Measurements from ENCODE around the gene HOXD3. TPM values are rescaled to one million over a fixed set of nuclear protein-coding genes. Genes with fewer than 3 reads are reported as not detected.

Gene HOXD3
- polyA plus RNA-seq, 1 donor (not counting 4 experiments of a cell fraction or from before 2014, with no cell fraction given), result not detected

DNA sequence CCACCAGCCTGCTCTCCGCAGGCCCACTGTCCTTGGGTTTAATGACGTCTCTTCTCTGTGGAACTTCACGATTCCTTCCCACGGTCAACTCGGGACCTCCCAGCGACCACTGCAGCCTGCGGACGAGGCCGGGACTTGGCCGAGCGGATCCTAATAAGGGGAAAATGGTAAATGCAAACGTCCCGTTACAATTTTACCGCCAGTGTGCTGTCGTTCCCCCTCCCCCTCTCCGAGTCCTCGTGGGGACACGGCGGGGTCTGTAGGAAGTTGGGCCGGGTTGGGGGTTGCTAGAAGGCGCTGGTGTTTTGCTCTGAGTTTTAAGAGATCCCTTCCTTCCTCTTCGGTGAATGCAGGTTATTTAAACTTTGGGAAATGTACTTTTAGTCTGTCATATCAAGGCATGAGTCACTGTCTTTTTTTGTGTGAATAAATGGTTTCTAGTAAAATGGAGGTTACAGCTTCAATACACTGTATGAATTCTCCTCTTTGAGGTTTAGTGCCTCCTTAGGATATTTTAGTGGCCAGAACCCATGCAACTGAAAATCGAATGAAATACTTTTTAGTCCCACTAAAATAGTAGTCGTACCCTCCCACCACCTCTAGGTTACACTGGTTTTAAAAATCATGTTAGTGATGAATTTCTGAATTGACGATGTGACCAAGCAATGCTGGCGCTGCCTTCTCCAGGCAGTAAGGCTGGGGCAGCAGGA lies 47.8 kb upstream of the HOXD3 start:
- Histone ChIP-seq H3K36me3 (ENCODE audit: control insufficient read depth in 2 of 2, extremely low read depth in 1 of 2, insufficient read depth in 2 of 2, low read length in 2 of 2) (no peaks in the 10 kb centered on the region), H3K4me3 (ENCODE audit: control insufficient read depth in 2 of 3, extremely low read depth in 1 of 3, insufficient read depth in 2 of 3, low read depth in 1 of 3, low read length in 3 of 3) (no peak overlapping the region), H3K79me2 (ENCODE audit: control insufficient read depth, insufficient read depth, low read length) (no peaks in the 10 kb centered on the region), H3K9ac (ENCODE audit: control insufficient read depth, extremely low read depth, insufficient read depth, low read length) (no peak overlapping the region), H3K4me2 (ENCODE audit: control insufficient read depth, extremely low read depth, insufficient read depth, low read depth, low read length) (no peak overlapping the region), H2AFZ (ENCODE audit: control insufficient read depth, low read length) (no peak overlapping the region), H3K4me1 (ENCODE audit: control insufficient read depth, extremely low read depth, insufficient read depth, low read length) (peaks cover 2% of the 10 kb centered on the region), H3K27me3 (ENCODE audit: control insufficient read depth, extremely low read depth, insufficient read depth, low read length) (peaks cover 95% of the 10 kb centered on the region), H4K20me1 (ENCODE audit: control insufficient read depth, extremely low read depth, insufficient read depth, low read length) (peaks cover 2% of the 10 kb centered on the region), H3K9me1 (ENCODE audit: control insufficient read depth, extremely low read depth, insufficient read depth, low read length) (no peaks in the 10 kb centered on the region), H3K27ac (ENCODE audit: control insufficient read depth, insufficient read depth, low read length) (no peak overlapping the region), H3K9me3 (ENCODE audit: control insufficient read depth, low read depth, low read length) (no peaks in the 10 kb centered on the region)
- DNase-seq (ENCODE audit: low read depth, low spot score), result no peak
- TF ChIP-seq, protein P1, sequence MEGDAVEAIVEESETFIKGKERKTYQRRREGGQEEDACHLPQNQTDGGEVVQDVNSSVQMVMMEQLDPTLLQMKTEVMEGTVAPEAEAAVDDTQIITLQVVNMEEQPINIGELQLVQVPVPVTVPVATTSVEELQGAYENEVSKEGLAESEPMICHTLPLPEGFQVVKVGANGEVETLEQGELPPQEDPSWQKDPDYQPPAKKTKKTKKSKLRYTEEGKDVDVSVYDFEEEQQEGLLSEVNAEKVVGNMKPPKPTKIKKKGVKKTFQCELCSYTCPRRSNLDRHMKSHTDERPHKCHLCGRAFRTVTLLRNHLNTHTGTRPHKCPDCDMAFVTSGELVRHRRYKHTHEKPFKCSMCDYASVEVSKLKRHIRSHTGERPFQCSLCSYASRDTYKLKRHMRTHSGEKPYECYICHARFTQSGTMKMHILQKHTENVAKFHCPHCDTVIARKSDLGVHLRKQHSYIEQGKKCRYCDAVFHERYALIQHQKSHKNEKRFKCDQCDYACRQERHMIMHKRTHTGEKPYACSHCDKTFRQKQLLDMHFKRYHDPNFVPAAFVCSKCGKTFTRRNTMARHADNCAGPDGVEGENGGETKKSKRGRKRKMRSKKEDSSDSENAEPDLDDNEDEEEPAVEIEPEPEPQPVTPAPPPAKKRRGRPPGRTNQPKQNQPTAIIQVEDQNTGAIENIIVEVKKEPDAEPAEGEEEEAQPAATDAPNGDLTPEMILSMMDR (optimal IDR thresholded peaks at IDR 0.05 in 1 of 3, IDR thresholded peaks at IDR 0.05 in 1 of 3, conservative IDR thresholded peaks at IDR 0.05 in 1 of 3; ENCODE audit: extremely low read depth in 1 of 3, insufficient read depth in 2 of 3, low read length in 3 of 3), result no peak
- TF ChIP-seq EZH2 (IDR thresholded peaks at IDR 0.05; ENCODE audit: low read length), result peak; percentile 6
- no peak for FAIRE-seq
- dilution Hi-C loops (cut with MboI; ENCODE audit: extremely low pct_ligation_motif_present, low sequenced_read_pairs), result no loop called here

DNA sequence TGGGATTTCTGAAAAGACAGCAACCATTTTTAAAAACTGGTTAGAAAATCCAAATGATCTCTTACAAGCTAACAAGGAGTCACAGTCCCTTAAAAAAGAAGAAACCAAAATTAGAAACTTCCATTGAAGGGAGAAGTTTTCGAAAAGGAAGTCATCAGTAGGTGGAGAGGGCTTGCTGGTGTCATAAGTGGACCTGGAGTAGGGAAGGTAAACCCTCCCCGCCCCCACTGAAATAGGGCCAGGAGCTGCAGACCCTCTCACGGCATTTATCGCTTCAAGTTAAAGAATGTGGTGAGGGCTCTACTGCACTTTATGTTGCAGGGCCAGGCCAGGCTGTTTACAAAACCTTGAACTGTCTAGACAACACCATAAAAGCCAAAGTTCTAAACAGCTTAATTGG lies 47.2 kb upstream of the HOXD3 start:
- H3K9me3 ChIP-seq (ENCODE audit: control insufficient read depth, low read depth, low read length), result no peaks in the 10 kb centered on the region
- DNase-seq (ENCODE audit: low read depth, low spot score) (no peak), FAIRE-seq (no peak)
- H4K20me1 ChIP-seq (ENCODE audit: control insufficient read depth, extremely low read depth, insufficient read depth, low read length), result peaks cover 2% of the 10 kb centered on the region
- H3K4me2 ChIP-seq (ENCODE audit: control insufficient read depth, extremely low read depth, insufficient read depth, low read depth, low read length), result no peak overlapping the region
- dilution Hi-C loops (cut with MboI; ENCODE audit: extremely low pct_ligation_motif_present, low sequenced_read_pairs), result no loop called here
- H3K36me3 ChIP-seq (ENCODE audit: control insufficient read depth in 2 of 2, extremely low read depth in 1 of 2, insufficient read depth in 2 of 2, low read length in 2 of 2), result no peaks in the 10 kb centered on the region
- H3K27me3 ChIP-seq (ENCODE audit: control insufficient read depth, extremely low read depth, insufficient read depth, low read length), result peaks cover 95% of the 10 kb centered on the region
- no peak overlapping the region for H3K27ac ChIP-seq (ENCODE audit: control insufficient read depth, insufficient read depth, low read length)
- peaks cover 2% of the 10 kb centered on the region for H3K4me1 ChIP-seq (ENCODE audit: control insufficient read depth, extremely low read depth, insufficient read depth, low read length)
- H3K9ac ChIP-seq (ENCODE audit: control insufficient read depth, extremely low read depth, insufficient read depth, low read length), result no peak overlapping the region
- H2AFZ ChIP-seq (ENCODE audit: control insufficient read depth, low read length), result no peak overlapping the region
- no peaks in the 10 kb centered on the region for H3K9me1 ChIP-seq (ENCODE audit: control insufficient read depth, extremely low read depth, insufficient read depth, low read length)
- H3K4me3 ChIP-seq (ENCODE audit: control insufficient read depth in 2 of 3, extremely low read depth in 1 of 3, insufficient read depth in 2 of 3, low read depth in 1 of 3, low read length in 3 of 3), result no peak overlapping the region
- no peaks in the 10 kb centered on the region for H3K79me2 ChIP-seq (ENCODE audit: control insufficient read depth, insufficient read depth, low read length)
- TF ChIP-seq EZH2 (IDR thresholded peaks at IDR 0.05; ENCODE audit: low read length), result no peak
- TF ChIP-seq, protein P1 (optimal IDR thresholded peaks at IDR 0.05 in 1 of 3, IDR thresholded peaks at IDR 0.05 in 1 of 3, conservative IDR thresholded peaks at IDR 0.05 in 1 of 3; ENCODE audit: extremely low read depth in 1 of 3, insufficient read depth in 2 of 3, low read length in 3 of 3), result no peak

Measured in keratinocyte (primary cell).